ENCODE measurements around the gene SRPX. TPM values are rescaled to one million over a fixed set of nuclear protein-coding genes. Genes with fewer than 3 reads are reported as not detected.

Gene SRPX
- polyA plus RNA-seq, 2 of the 4 experiments (the other 2 are of a cell fraction), result 1.8 to 3.8 TPM

DNA sequence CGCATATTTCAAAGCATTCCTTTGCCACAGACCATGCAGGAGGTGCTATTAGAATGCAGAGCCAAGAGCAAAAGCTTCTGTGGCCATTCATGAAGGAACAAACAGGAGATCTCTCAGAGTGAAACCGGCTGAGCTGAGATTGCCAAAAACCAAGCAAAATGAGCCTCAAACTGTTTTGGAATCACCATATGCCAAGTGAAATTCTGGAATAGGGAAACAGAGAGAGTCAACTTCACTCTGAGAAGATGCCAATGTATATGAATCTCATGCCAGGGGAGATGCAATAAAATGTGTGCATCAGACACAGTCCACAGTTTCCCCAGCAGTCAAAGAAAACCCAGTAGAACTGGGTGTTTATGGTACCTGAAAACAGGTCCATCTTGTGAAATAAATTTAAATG lies 42.3 kb downstream of the SRPX start:
- CTCF ChIA-PET, result interaction anchor here (0.8 to 1.2 kb wide), 2 partner anchors 15 to 433 kb away, joined by 3 to 4 read pairs; no protein-coding TSS in a partner anchor
- no peak overlapping the region for H3K4me2 ChIP-seq
- POLR2A ChIA-PET, result no interaction called here
- TF ChIP-seq ZSCAN20 (CRISPR knock-in tag; IDR thresholded peaks at IDR 0.05) (no peak), ESRRA (IDR thresholded peaks at IDR 0.05; ENCODE audit: borderline replicate concordance, low read length) (no peak)
- ATAC-seq, result no peak
- 10% methylated on average over 2 of the region's 2 CpGs for WGBS (ENCODE audit: missing lambda C conversion rate)
- no peak overlapping the region for H3K4me3 ChIP-seq
- no peak for DNase-seq (ENCODE audit: low read depth in 1 of 2, low spot score in 1 of 2)
- FAIRE-seq, result no peak
- no peaks in the 10 kb centered on the region for H3K4me1 ChIP-seq
- no peak overlapping the region for H3K27ac ChIP-seq
- no peaks in the 10 kb centered on the region for H3K9me3 ChIP-seq

DNA sequence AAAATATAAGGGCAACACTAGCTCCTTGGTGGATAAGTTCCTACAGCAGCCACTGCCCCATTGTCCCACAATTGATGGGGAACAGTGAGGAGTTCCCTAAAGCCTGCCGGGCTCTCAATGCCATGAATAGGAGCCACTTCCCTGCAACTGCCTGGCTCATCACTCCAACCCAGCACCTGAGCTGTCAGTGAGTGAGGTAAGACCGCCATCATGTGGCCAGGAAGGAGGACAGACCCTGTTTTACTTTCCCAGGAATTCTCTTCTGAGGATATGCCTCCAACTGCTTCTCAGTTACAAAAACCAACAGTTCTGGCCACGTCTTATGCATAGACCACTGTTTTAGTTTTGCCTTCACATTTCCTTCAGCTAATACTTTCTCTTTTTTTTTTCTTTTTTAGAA lies 45.5 kb downstream of the SRPX start:
- peak; percentile 18 to 64 for DNase-seq (ENCODE audit: low read depth in 1 of 2, low spot score in 1 of 2)

DNA sequence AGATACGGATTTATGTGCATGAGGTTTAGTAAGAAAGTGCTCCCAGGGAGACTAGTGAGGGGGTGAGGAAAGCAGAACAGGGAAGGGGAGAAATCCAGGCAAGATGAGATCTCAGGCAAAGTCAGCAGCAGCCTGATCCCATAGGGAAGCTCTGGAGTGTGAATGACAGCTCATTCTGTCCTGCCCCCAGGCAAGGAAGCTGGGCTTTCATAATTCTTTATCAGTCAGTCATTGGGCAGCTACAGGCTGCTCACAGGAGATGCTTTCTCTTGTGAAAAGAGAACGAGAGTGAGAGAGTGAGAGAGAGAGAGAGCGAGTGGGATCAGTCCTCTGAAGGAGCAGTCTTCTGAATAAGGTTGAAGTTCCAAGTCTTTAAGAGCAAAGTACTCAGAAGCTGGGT lies 48.1 kb downstream of the SRPX start:
- ATAC-seq (no peak), FAIRE-seq (no peak), DNase-seq (ENCODE audit: low read depth in 1 of 2, low spot score in 1 of 2) (no peak)
- H3K27ac ChIP-seq, result no peak overlapping the region
- H3K9me3 ChIP-seq, result no peaks in the 10 kb centered on the region
- CTCF ChIA-PET, result interaction anchor here (0.7 to 1.2 kb wide), 3 partner anchors 98 to 246 kb away, joined by 3 to 8 read pairs (median 4); no protein-coding TSS in a partner anchor
- POLR2A ChIA-PET, result no interaction called here
- H3K4me3 ChIP-seq, result no peak overlapping the region
- no peak for TF ChIP-seq HEYL (CRISPR knock-in tag; IDR thresholded peaks at IDR 0.05)
- TF ChIP-seq RFX5 (IDR thresholded peaks at IDR 0.05), result no peak
- no peak for TF ChIP-seq MAZ (IDR thresholded peaks at IDR 0.05; ENCODE audit: borderline replicate concordance, low read depth, low read length)
- TF ChIP-seq, protein P1, sequence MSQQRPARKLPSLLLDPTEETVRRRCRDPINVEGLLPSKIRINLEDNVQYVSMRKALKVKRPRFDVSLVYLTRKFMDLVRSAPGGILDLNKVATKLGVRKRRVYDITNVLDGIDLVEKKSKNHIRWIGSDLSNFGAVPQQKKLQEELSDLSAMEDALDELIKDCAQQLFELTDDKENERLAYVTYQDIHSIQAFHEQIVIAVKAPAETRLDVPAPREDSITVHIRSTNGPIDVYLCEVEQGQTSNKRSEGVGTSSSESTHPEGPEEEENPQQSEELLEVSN (IDR thresholded peaks at IDR 0.05; ENCODE audit: borderline replicate concordance, low read depth), result no peak
- no peak for TF ChIP-seq HOXA7 (CRISPR knock-in tag; IDR thresholded peaks at IDR 0.05)
- no peak for TF ChIP-seq NPAS2 (CRISPR knock-in tag; IDR thresholded peaks at IDR 0.05; ENCODE audit: borderline replicate concordance)
- TF ChIP-seq EHF (CRISPR knock-in tag; IDR thresholded peaks at IDR 0.05), result no peak
- TF ChIP-seq ZFP36 (IDR thresholded peaks at IDR 0.05; ENCODE audit: borderline replicate concordance, partially characterized antibody), result no peak
- TF ChIP-seq NR3C1 (IDR thresholded peaks at IDR 0.05), result no peak
- no peak for TF ChIP-seq KDM1A (IDR thresholded peaks at IDR 0.05; ENCODE audit: low read depth)
- TF ChIP-seq, protein P2, sequence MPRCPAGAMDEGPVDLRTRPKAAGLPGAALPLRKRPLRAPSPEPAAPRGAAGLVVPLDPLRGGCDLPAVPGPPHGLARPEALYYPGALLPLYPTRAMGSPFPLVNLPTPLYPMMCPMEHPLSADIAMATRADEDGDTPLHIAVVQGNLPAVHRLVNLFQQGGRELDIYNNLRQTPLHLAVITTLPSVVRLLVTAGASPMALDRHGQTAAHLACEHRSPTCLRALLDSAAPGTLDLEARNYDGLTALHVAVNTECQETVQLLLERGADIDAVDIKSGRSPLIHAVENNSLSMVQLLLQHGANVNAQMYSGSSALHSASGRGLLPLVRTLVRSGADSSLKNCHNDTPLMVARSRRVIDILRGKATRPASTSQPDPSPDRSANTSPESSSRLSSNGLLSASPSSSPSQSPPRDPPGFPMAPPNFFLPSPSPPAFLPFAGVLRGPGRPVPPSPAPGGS (IDR thresholded peaks at IDR 0.05), result no peak
- TF ChIP-seq CHD2 (IDR thresholded peaks at IDR 0.05; ENCODE audit: low read length, partially characterized antibody), result no peak
- no peak for TF ChIP-seq MAFK (IDR thresholded peaks at IDR 0.05; ENCODE audit: partially characterized antibody)
- H3K4me1 ChIP-seq, result no peaks in the 10 kb centered on the region
- WGBS (ENCODE audit: missing lambda C conversion rate), result 56% methylated on average over 3 of the region's 3 CpGs
- H3K4me2 ChIP-seq, result no peak overlapping the region

More for the DNA sequence above, 45.5 kb downstream of the SRPX start:
- Histone ChIP-seq H3K4me2 (no peak overlapping the region), H3K27ac (no peak overlapping the region), H3K4me3 (no peak overlapping the region), H3K9me3 (no peaks in the 10 kb centered on the region), H3K4me1 (no peaks in the 10 kb centered on the region)
- WGBS (ENCODE audit: missing lambda C conversion rate), result 0% methylated on average over 3 of the region's 3 CpGs
- FAIRE-seq (no peak), ATAC-seq (peak; percentile 97)
- TF ChIP-seq SMC3 (IDR thresholded peaks at IDR 0.05) (peak; percentile 62), RAD21 (conservative IDR thresholded peaks at IDR 0.05 in 1 of 2, IDR thresholded peaks at IDR 0.05 in 1 of 2) (peak; percentile 78 to 84), FOSB (CRISPR knock-in tag; IDR thresholded peaks at IDR 0.05) (no peak)
- TF ChIP-seq, protein P3, sequence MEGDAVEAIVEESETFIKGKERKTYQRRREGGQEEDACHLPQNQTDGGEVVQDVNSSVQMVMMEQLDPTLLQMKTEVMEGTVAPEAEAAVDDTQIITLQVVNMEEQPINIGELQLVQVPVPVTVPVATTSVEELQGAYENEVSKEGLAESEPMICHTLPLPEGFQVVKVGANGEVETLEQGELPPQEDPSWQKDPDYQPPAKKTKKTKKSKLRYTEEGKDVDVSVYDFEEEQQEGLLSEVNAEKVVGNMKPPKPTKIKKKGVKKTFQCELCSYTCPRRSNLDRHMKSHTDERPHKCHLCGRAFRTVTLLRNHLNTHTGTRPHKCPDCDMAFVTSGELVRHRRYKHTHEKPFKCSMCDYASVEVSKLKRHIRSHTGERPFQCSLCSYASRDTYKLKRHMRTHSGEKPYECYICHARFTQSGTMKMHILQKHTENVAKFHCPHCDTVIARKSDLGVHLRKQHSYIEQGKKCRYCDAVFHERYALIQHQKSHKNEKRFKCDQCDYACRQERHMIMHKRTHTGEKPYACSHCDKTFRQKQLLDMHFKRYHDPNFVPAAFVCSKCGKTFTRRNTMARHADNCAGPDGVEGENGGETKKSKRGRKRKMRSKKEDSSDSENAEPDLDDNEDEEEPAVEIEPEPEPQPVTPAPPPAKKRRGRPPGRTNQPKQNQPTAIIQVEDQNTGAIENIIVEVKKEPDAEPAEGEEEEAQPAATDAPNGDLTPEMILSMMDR (IDR thresholded peaks at IDR 0.05), result peak; percentile 66
- TF ChIP-seq, protein P4, sequence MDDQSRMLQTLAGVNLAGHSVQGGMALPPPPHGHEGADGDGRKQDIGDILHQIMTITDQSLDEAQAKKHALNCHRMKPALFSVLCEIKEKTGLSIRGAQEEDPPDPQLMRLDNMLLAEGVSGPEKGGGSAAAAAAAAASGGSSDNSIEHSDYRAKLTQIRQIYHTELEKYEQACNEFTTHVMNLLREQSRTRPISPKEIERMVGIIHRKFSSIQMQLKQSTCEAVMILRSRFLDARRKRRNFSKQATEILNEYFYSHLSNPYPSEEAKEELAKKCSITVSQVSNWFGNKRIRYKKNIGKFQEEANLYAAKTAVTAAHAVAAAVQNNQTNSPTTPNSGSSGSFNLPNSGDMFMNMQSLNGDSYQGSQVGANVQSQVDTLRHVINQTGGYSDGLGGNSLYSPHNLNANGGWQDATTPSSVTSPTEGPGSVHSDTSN (IDR thresholded peaks at IDR 0.05), result no peak
- ChIA-PET POLR2A (no interaction called here), CTCF (interaction anchor here (0.6 to 3.2 kb wide), 23 partner anchors 9 to 550 kb away, joined by 3 to 30 read pairs (median 4); no protein-coding TSS in a partner anchor)

Data from A549 (cell line).